Activated CD8-positive, alpha-beta memory T cell treated with anti-CD3 and anti-CD28 coated beads, Interleukin-2, amount 50 U/mL, for 4 hours (primary cell): ENCODE results near the gene FOXJ3.

Experiments used
- DNase-seq: peaks from one replicate; pipeline ENCODE4 v3.0.0-alpha.2; 2020

The FOXJ3 gene

DNA sequence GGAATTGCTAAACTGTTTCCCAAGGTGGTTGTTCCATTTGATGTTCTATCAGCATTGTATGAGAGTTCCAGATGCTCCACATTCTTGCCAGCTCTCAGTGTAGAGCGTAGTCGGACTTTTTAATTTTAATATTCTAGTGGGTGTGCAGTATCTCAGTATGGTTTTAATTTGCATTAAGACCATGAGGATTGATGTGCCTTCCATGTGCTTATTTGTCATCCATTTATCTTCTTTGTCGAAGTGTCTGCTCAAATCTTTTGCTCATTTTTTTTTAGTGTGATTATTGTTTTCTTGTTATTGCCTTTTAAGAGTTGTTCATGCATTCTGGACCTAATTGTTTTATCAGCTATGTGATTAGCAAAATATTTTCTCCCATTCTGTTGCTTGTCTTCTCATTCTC is 195.6 kb downstream of the FOXJ3 start:
- no peak for DNase-seq

DNA sequence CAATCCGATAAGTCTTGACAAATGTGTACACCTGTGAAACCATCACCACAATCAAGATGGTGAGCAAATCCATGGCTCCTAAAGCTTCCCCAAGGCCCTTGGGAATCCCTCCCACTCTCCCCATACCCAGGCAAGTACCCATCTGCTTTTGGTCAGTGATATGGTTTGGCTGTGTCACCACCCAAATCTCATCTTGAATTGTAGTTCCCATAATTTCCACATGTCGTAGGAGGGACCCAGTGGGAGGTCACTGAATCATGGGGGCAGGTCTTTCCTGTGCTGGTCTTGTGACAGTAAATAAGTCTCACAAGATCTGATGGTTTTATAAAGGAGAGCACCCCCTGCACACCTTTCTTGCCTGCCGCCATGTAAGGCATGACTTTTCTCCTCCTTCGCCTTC is 196.4 kb downstream of the FOXJ3 start:
- DNase-seq: no peak

DNA sequence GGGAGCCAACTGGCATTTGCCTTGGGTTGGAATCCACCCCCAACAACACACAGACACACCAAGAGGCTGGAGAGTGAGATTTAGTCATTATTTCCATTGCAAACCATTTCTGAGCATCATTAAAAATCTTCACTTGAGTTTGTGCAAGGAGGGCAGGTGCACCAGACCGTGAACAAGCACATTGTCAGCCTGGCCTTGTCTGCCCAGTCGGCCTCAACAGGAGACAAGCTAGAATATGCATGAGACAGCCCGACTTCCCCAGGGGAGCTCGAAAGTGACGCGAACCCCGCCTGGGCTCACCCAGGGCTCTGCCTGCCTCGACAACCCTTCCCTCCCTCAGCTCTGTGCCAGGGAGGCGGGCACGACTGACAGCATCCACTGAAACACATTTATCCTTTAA is 197.3 kb downstream of the FOXJ3 start:
- DNase-seq: no peak

DNA sequence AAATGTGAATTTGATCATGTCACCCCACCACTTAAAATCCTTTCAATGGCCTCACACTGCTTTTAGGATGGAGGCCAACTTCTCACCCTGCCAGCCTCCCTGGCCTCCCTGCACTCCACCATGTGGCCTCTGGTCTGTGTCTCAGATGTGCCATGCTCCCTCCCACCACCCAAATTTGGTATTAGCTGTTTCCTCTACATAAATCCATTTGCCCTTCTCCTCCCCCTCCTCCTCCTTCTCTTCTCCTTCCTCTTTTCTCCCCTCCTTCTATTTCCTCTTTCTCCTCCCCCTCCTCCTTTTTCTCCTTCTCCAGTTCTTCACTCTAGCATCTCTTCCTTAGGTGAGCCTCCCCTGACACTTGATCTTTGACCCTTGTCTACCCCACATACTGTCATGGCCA is 198.6 kb downstream of the FOXJ3 start:
- no peak for DNase-seq

DNA sequence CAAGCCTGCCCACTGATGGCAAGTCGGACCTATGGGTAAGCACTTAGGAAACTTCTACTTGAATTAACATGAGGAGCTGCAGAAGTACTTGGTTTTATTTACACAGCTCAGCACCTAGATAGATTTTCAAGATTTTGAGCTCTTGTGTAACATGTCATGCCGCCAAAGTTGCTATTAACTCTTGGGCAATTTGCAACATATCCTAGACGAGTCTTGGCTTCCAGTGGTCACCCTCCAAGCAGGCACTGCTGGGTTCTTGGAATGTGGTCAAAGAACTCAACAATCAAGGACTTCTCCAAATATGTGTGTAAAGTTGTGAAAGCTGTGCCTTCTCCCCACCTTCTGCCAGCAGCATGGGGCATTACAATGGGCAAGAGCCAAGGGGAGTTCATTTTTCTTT is 199.6 kb downstream of the FOXJ3 start:
- no peak for DNase-seq

DNA sequence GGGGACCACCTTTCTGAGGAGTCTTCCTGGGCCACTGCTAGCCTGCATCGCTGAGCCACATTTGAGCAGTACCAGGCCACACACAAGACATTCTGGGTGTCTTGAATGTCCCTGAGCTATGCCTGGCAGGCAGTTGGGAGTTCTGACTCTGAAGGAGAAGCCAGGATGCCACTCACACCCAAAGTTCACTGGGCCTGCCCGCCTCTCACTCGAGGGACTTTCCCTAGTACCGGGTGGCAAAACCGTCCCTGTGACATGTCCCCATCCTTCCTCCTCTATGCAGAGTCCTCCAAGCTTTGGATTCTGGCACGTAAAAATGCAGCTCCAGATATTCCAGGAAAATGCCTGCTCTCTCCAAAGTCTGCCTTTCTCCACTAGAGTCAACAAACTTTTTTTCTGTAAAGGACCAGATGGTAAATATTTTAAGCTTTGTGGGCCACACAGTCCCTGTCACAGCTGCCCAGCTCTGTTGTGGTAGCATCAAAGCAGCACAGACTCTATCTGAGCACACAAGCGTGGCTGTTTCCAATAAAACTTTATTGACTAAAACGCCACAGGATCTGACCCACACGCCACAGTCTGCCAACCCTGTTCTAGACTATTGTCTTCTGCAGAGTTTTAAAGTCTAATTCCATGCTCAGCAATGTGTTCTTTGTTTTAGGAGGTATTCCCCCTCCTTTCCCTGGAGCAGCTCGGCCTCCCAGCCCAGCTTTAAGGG is 201.1 kb downstream of the FOXJ3 start:
- DNase-seq: no peak

DNA sequence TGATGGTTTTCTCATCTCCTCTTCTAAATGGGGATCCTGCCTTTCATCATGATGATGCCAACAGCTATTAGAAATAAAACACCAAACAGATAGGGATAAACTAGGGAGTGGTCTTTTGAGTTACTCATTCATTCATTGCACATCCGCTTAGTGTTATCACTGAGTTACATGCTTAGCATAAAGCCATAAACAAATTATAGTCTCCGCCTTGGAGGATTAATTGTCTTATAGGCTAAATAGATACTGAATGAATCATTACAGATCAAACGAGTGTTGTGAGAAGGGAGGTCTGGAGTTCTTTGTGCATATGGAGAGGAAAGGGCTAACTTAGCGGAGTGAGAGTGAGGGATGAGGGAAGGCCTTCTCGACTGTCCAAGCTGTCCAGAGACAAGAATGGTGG is 201.6 kb downstream of the FOXJ3 start:
- DNase-seq: no peak

DNA sequence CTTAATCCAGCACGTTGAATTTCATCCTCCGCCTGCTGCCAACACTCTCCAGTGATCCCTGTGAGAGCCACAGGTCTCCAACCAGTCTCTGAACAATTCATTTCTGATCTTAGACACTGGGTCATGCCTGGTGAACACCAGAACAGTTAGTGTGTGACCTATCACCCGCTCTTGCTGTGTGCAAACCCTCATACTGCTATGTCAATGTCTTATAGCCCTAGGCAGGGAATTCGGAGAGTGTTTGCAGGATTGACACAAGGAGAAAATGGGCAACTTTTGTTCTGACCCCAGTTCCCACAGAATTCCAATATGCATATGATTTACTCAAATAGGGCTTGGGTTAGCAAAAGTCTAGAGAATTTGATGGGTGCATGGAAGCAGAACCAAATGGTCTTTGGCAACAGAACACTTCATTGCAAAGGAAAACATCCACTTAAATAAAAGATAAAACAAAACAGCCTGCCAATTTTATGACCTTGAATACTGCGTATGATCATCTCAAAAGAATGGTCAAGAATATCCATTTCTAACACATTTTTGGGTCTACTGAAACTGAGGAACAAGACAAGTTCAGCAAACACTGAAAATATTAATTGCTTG is 204.9 kb downstream of the FOXJ3 start:
- no peak for DNase-seq

DNA sequence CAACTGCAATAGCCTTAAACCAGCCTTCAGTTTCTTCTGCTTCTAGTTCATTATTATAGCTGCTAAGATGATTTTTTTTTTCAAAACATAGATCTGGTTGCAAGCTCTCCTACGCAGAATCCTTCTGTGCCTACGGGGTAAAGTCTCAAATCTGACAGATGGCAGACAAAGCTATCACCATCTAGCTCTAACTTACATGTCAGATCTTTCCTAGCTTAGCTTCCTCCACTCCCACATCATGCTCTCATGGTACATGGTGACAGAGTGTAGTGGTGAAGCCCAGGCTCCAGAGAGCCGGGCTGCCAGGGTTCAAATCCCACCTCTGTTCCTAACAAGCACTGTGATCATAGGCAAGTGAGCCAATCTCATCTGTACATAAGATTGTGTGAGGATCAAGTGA is 206.1 kb downstream of the FOXJ3 start:
- DNase-seq: no peak

DNA sequence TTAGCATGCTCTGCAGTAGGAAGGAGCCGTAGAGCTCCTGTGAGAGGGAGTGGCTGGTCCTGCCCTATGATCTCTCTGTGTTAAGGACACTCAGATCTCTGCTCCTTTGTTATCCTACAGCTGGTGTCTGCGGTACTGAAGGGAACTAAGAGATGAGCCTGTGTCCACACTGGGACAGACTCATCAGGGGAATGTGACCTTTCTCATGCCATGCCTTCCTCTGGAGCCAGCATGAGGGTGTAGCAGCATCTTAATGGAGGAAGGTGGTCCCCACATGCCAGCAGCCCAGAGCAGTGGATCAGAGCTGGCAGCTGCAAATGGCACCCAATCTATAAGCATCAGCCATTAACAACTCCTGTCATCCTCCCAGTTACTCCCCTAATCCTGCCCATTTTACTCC is 206.5 kb downstream of the FOXJ3 start:
- no peak for DNase-seq

DNA sequence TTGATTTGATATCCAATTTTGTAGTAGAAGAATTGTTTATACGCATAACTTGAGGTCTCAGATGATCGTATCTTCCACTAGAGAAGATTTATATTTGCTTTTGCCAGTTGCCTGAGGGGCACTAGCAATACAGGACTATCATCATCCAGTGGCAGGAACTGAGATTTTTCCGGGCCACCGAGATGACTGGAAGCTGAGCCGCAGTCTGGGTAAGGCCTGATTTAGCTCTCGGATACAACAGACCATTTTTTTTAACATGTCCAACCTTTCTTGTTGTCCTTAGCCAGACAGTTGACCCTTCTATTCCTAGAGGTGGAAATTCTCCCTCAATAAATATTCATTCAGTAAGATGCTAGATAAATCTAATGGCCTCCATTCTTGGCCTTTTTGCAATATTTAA is 207.3 kb downstream of the FOXJ3 start:
- DNase-seq: no peak
